Muscle layer of colon (tissue), 2 donors: ENCODE measurements around the gene SH3GL3.

Source experiments
- H3K27ac ChIP-seq: one replicate; pipeline ENCODE4 v1.7.0; 2013; ENCODE audit warnings: low read depth, mild to moderate bottlenecking, low read length, moderate library complexity
- H3K27me3 ChIP-seq, 2 donors: one replicate each; pipeline ENCODE4 v1.7.0; 2013; ENCODE audit warnings: low read length in 2 of 2, mild to moderate bottlenecking in 2 of 2; ENCODE audit not compliant: insufficient read depth in 2 of 2, control insufficient read depth in 1 of 2
- H3K36me3 ChIP-seq: one replicate; pipeline ENCODE4 v1.7.0; 2013; ENCODE audit warnings: mild to moderate bottlenecking, low read length; ENCODE audit not compliant: insufficient read depth
- H3K4me1 ChIP-seq: one replicate; pipeline ENCODE4 v1.7.0; 2013; ENCODE audit warnings: mild to moderate bottlenecking, low read length; ENCODE audit not compliant: insufficient read depth
- H3K4me3 ChIP-seq, 2 donors: one replicate each; pipeline ENCODE4 v1.7.0; 2013; ENCODE audit warnings: low read length in 2 of 2, low read depth in 1 of 2, mild to moderate bottlenecking in 1 of 2, moderate library complexity in 1 of 2
- H3K9ac ChIP-seq: one replicate; pipeline ENCODE4 v1.7.0; 2013; ENCODE audit warnings: low read length
- H3K9me3 ChIP-seq: one replicate; pipeline ENCODE4 v1.7.0; 2013; ENCODE audit warnings: mild to moderate bottlenecking, low read length
- donor health status: abdominal sarcoma.
- donor health status: Adenocarcinoma of cecum.

The SH3GL3 gene

GRCh38 chr15:83435782-83436181, 11.4 kb upstream of the SH3GL3 start:
- H3K27ac ChIP-seq, result no peak overlapping the region
- no peak overlapping the region for H3K9ac ChIP-seq
- H3K27me3 ChIP-seq, result no peaks in the 10 kb centered on the region
- H3K4me3 ChIP-seq, result no peak overlapping the region
- H3K36me3 ChIP-seq, result no peaks in the 10 kb centered on the region
- peaks cover 9% of the 10 kb centered on the region for H3K4me1 ChIP-seq
- no peaks in the 10 kb centered on the region for H3K9me3 ChIP-seq

- Histone ChIP-seq H3K36me3 (no peaks in the 10 kb centered on the region), H3K27ac (no peak overlapping the region), H3K9ac (no peak overlapping the region), H3K27me3 (no peaks in the 10 kb centered on the region), H3K9me3 (no peaks in the 10 kb centered on the region), H3K4me1 (peaks cover 9% of the 10 kb centered on the region), H3K4me3 (no peak overlapping the region)
Observed at GRCh38 chr15:83436513-83437158, 10.5 kb upstream of the SH3GL3 start.

- peaks cover 0 to 9% of the 10 kb centered on the region in 2 donors for H3K27me3 ChIP-seq
- no peak overlapping the region for H3K4me3 ChIP-seq
- H3K4me1 ChIP-seq, result peaks cover 9% of the 10 kb centered on the region
- no peak overlapping the region for H3K9ac ChIP-seq
- H3K27ac ChIP-seq, result no peak overlapping the region
- no peaks in the 10 kb centered on the region for H3K36me3 ChIP-seq
- H3K9me3 ChIP-seq, result no peaks in the 10 kb centered on the region
Observed at GRCh38 chr15:83443076-83443847, 3.9 kb upstream of the SH3GL3 start.

GRCh38 chr15:83444936-83445335, 2.2 kb upstream of the SH3GL3 start:
- no peak overlapping the region for H3K9ac ChIP-seq
- no peak overlapping the region for H3K27ac ChIP-seq
- peaks cover 0 to 13% of the 10 kb centered on the region in 2 donors for H3K27me3 ChIP-seq

GRCh38 chr15:83445643-83446042, 1.5 kb upstream of the SH3GL3 start:
- H3K4me3 ChIP-seq, result no peak overlapping the region
- no peak overlapping the region for H3K27ac ChIP-seq
- H3K9ac ChIP-seq, result no peak overlapping the region
- H3K4me1 ChIP-seq, result no peaks in the 10 kb centered on the region
- peaks cover 0 to 13% of the 10 kb centered on the region in 2 donors for H3K27me3 ChIP-seq
- H3K9me3 ChIP-seq, result no peaks in the 10 kb centered on the region
- H3K36me3 ChIP-seq, result no peaks in the 10 kb centered on the region

More at GRCh38 chr15:83444936-83445335, 2.2 kb upstream of the SH3GL3 start:
- Histone ChIP-seq H3K4me1 (peaks cover 6% of the 10 kb centered on the region), H3K4me3 (no peak overlapping the region), H3K9me3 (no peaks in the 10 kb centered on the region), H3K36me3 (no peaks in the 10 kb centered on the region)

- Histone ChIP-seq H3K27me3 (peaks cover 0 to 13% of the 10 kb centered on the region in 2 donors), H3K4me3 (peak overlapping the region; percentile 61 to 64), H3K36me3 (no peaks in the 10 kb centered on the region), H3K4me1 (no peaks in the 10 kb centered on the region), H3K9me3 (no peaks in the 10 kb centered on the region), H3K9ac (no peak overlapping the region), H3K27ac (no peak overlapping the region)
Observed at GRCh38 chr15:83446417-83446816, 724 bp upstream of the SH3GL3 start.

GRCh38 chr15:83449250-83449671, 2.1 kb downstream of the SH3GL3 start:
- Histone ChIP-seq H3K9me3 (no peaks in the 10 kb centered on the region), H3K9ac (no peak overlapping the region), H3K4me1 (no peaks in the 10 kb centered on the region), H3K27me3 (peaks cover 0 to 13% of the 10 kb centered on the region in 2 donors), H3K36me3 (no peaks in the 10 kb centered on the region), H3K4me3 (no peak overlapping the region), H3K27ac (no peak overlapping the region)

- H3K9me3 ChIP-seq, result no peaks in the 10 kb centered on the region
- H3K4me1 ChIP-seq, result no peaks in the 10 kb centered on the region
- H3K4me3 ChIP-seq, result no peak overlapping the region
- H3K27me3 ChIP-seq, result peaks cover 0 to 13% of the 10 kb centered on the region in 2 donors
- H3K36me3 ChIP-seq, result no peaks in the 10 kb centered on the region
- no peak overlapping the region for H3K9ac ChIP-seq
- H3K27ac ChIP-seq, result no peak overlapping the region
Observed at GRCh38 chr15:83449937-83450506, 2.9 kb downstream of the SH3GL3 start.

- Histone ChIP-seq H3K4me3 (no peak overlapping the region), H3K4me1 (no peaks in the 10 kb centered on the region), H3K9ac (no peak overlapping the region), H3K27me3 (no peaks in the 10 kb centered on the region), H3K9me3 (no peaks in the 10 kb centered on the region), H3K36me3 (no peaks in the 10 kb centered on the region), H3K27ac (no peak overlapping the region)
Observed at GRCh38 chr15:83457149-83457548, 10.0 kb downstream of the SH3GL3 start.

- Histone ChIP-seq H3K9ac (no peak overlapping the region), H3K27ac (no peak overlapping the region), H3K27me3 (no peaks in the 10 kb centered on the region), H3K4me1 (no peaks in the 10 kb centered on the region), H3K4me3 (no peak overlapping the region), H3K36me3 (no peaks in the 10 kb centered on the region), H3K9me3 (no peaks in the 10 kb centered on the region)
Observed at GRCh38 chr15:83458381-83458780, 11.2 kb downstream of the SH3GL3 start.

GRCh38 chr15:83462026-83462425, 14.9 kb downstream of the SH3GL3 start:
- no peak overlapping the region for H3K27ac ChIP-seq

More at GRCh38 chr15:83462026-83462425, 14.9 kb downstream of the SH3GL3 start:
- no peaks in the 10 kb centered on the region for H3K36me3 ChIP-seq
- H3K27me3 ChIP-seq, result no peaks in the 10 kb centered on the region
- no peak overlapping the region for H3K4me3 ChIP-seq
- H3K9ac ChIP-seq, result no peak overlapping the region
- H3K4me1 ChIP-seq, result no peaks in the 10 kb centered on the region
- no peaks in the 10 kb centered on the region for H3K9me3 ChIP-seq
